Gastrocnemius medialis (tissue), 4 donors: ENCODE results near the gene TMCO4.

Source experiments
- POLR2A ChIP-seq, 2 donors: fragments of 450-650 bp; IDR thresholded peaks; one replicate each; pipeline ENCODE4 v1.6.1; 2017; ENCODE audit warnings: antibody characterized with exemption in 2 of 2, mild to moderate bottlenecking in 2 of 2, moderate library complexity in 2 of 2
- TF ChIP-seq, protein P1 (sequence below), 5 experiments: fragments of 450-650 bp in 3 of 5; fragments of 200-600 bp in 2 of 5; sonication (generic) in 2 of 5; IDR thresholded peaks in 4 of 5; conservative IDR thresholded peaks in 1 of 5; 1 replicate in 4 of 5; 2 replicates in 1 of 5; pipeline ENCODE4 v1.5.1; 2016 to 2019; ENCODE audit warnings: antibody characterized with exemption in 5 of 5, mild to moderate bottlenecking in 3 of 5, moderate library complexity in 3 of 5

DNA sequence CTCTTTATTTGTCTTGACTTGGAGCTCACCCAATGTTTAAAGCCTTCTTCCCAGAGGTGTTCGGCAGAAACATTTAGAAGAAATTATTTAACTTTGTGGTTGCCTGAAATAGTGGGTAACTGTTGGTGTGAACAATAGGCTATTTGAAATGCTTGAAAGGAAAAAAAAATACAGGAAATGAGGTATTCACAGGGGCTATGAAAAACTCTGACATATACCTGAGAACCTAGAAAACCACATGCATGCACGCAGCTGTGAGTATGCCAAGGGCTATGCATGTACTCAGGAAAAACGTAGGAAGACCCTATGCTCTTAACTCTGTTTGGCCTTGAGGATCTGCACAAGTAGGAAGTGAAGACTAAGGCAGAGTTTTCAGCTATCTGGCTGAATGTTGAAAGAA, 31.7 kb upstream of the TMCO4 start:
- TF ChIP-seq, protein P1, sequence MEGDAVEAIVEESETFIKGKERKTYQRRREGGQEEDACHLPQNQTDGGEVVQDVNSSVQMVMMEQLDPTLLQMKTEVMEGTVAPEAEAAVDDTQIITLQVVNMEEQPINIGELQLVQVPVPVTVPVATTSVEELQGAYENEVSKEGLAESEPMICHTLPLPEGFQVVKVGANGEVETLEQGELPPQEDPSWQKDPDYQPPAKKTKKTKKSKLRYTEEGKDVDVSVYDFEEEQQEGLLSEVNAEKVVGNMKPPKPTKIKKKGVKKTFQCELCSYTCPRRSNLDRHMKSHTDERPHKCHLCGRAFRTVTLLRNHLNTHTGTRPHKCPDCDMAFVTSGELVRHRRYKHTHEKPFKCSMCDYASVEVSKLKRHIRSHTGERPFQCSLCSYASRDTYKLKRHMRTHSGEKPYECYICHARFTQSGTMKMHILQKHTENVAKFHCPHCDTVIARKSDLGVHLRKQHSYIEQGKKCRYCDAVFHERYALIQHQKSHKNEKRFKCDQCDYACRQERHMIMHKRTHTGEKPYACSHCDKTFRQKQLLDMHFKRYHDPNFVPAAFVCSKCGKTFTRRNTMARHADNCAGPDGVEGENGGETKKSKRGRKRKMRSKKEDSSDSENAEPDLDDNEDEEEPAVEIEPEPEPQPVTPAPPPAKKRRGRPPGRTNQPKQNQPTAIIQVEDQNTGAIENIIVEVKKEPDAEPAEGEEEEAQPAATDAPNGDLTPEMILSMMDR (IDR thresholded peaks at IDR 0.05 in 4 of 5, conservative IDR thresholded peaks at IDR 0.05 in 1 of 5) = no peak
- no peak for TF ChIP-seq POLR2A (IDR thresholded peaks at IDR 0.05)
